ENCODE data around the gene C11orf58.

- no peak for TF ChIP-seq POLR2AphosphoS5 (IDR thresholded peaks at IDR 0.05; ENCODE audit: low read depth, low read length)
- TF ChIP-seq POLR2A (IDR thresholded peaks at IDR 0.05; ENCODE audit: low read depth, low read length), result no peak
- no peak for TF ChIP-seq TAF1 (IDR thresholded peaks at IDR 0.05; ENCODE audit: borderline replicate concordance, low read depth, low read length)
These were observed 46.2 kb downstream of the C11orf58 start for GRCh38 chr11:16784666-16785065.
